ENCODE measurements around the gene PTPRT. TPM values are rescaled to one million over a fixed set of nuclear protein-coding genes. Genes with fewer than 3 reads are reported as not detected.

PTPRT gene
- total RNA-seq, 6 donors from 2014 or later, result 0.20 to 7.1 (median 3.8) TPM

- Histone ChIP-seq H3K9me3 (no peaks in the 10 kb centered on the region), H3K27me3 (no peaks in the 10 kb centered on the region), H3K4me3 (no peak overlapping the region), H3K4me1 (no peaks in the 10 kb centered on the region), H3K36me3 (no peaks in the 10 kb centered on the region), H3K27ac (no peak overlapping the region)
- no peak for DNase-seq
- no peak for ATAC-seq (ENCODE audit: low FRiP score in 2 of 2)
- 78 to 84% methylated on average over 3 of the region's 3 CpGs for WGBS, 2 donors
- no peak for TF ChIP-seq POLR2A (IDR thresholded peaks at IDR 0.05)
Measured at GRCh38 chr20:42594659-42595058, 595.0 kb downstream of the PTPRT start.

GRCh38 chr20:42594011-42594410 is 595.7 kb downstream of the PTPRT start:
- ATAC-seq (ENCODE audit: low FRiP score in 2 of 2), result no peak
- Histone ChIP-seq H3K4me3 (no peak overlapping the region), H3K4me1 (no peaks in the 10 kb centered on the region), H3K27me3 (no peaks in the 10 kb centered on the region), H3K9me3 (no peaks in the 10 kb centered on the region), H3K36me3 (no peaks in the 10 kb centered on the region), H3K27ac (no peak overlapping the region)
- DNase-seq, result no peak
- 70 to 75% methylated on average over 7 of the region's 7 CpGs for WGBS, 2 donors
- TF ChIP-seq POLR2AphosphoS5 (IDR thresholded peaks at IDR 0.05), result no peak
- no peak for TF ChIP-seq CTCF (IDR thresholded peaks at IDR 0.05)
- no peak for TF ChIP-seq EP300 (IDR thresholded peaks at IDR 0.05)
- TF ChIP-seq POLR2A (IDR thresholded peaks at IDR 0.05), result no peak

- Histone ChIP-seq H3K4me1 (no peaks in the 10 kb centered on the region), H3K36me3 (no peaks in the 10 kb centered on the region), H3K9me3 (no peaks in the 10 kb centered on the region), H3K4me3 (no peak overlapping the region), H3K27me3 (no peaks in the 10 kb centered on the region), H3K27ac (no peak overlapping the region)
- DNase-seq (no peak), ATAC-seq (ENCODE audit: low FRiP score in 2 of 2) (no peak)
- TF ChIP-seq EP300 (IDR thresholded peaks at IDR 0.05) (no peak), POLR2A (IDR thresholded peaks at IDR 0.05) (no peak), POLR2AphosphoS5 (IDR thresholded peaks at IDR 0.05) (no peak)
- WGBS, 2 donors, result 66 to 76% methylated on average over 2 of the region's 2 CpGs
Measured at GRCh38 chr20:42589976-42590639, 599.6 kb downstream of the PTPRT start.

GRCh38 chr20:42588847-42589246 is 600.9 kb downstream of the PTPRT start:
- Histone ChIP-seq H3K27me3 (no peaks in the 10 kb centered on the region), H3K27ac (no peak overlapping the region), H3K9me3 (no peaks in the 10 kb centered on the region), H3K4me1 (no peaks in the 10 kb centered on the region), H3K4me3 (no peak overlapping the region), H3K36me3 (no peaks in the 10 kb centered on the region)
- 64 to 74% methylated on average over 2 of the region's 2 CpGs for WGBS, 2 donors
- DNase-seq (no peak), ATAC-seq (ENCODE audit: low FRiP score in 2 of 2) (no peak)
- no peak for TF ChIP-seq POLR2A (IDR thresholded peaks at IDR 0.05)
- TF ChIP-seq POLR2AphosphoS5 (IDR thresholded peaks at IDR 0.05), result no peak
- TF ChIP-seq EP300 (IDR thresholded peaks at IDR 0.05), result no peak
- TF ChIP-seq CTCF (IDR thresholded peaks at IDR 0.05), result no peak

GRCh38 chr20:42587427-42587826 is 602.3 kb downstream of the PTPRT start:
- H3K27me3 ChIP-seq, result no peaks in the 10 kb centered on the region
- DNase-seq, result peak in 1 of 2 donors; percentile 26
- 61 to 70% methylated on average over 2 to 7 of the region's 7 CpGs for WGBS, 2 donors
- no peaks in the 10 kb centered on the region for H3K36me3 ChIP-seq
- H3K4me1 ChIP-seq, result no peaks in the 10 kb centered on the region
- no peak overlapping the region for H3K27ac ChIP-seq
- TF ChIP-seq CTCF (IDR thresholded peaks at IDR 0.05), result no peak
- no peak for TF ChIP-seq POLR2A (IDR thresholded peaks at IDR 0.05)
- TF ChIP-seq POLR2AphosphoS5 (IDR thresholded peaks at IDR 0.05), result no peak
- no peak for TF ChIP-seq EP300 (IDR thresholded peaks at IDR 0.05)
- peak in 1 of 2 donors; percentile 41 for ATAC-seq (ENCODE audit: low FRiP score in 2 of 2)
- H3K4me3 ChIP-seq, result no peak overlapping the region
- no peaks in the 10 kb centered on the region for H3K9me3 ChIP-seq

GRCh38 chr20:42581311-42581710 is 608.4 kb downstream of the PTPRT start:
- Histone ChIP-seq H3K27me3 (no peaks in the 10 kb centered on the region), H3K27ac (no peak overlapping the region), H3K4me1 (no peaks in the 10 kb centered on the region), H3K4me3 (no peak overlapping the region), H3K36me3 (no peaks in the 10 kb centered on the region), H3K9me3 (no peaks in the 10 kb centered on the region)
- ATAC-seq (ENCODE audit: low FRiP score in 2 of 2) (no peak), DNase-seq (no peak)
- WGBS, 2 donors, result 77 to 81% methylated on average over 3 of the region's 3 CpGs
- TF ChIP-seq POLR2AphosphoS5 (IDR thresholded peaks at IDR 0.05) (no peak), EP300 (IDR thresholded peaks at IDR 0.05) (no peak), POLR2A (IDR thresholded peaks at IDR 0.05) (no peak), CTCF (IDR thresholded peaks at IDR 0.05) (no peak)
